Loucy (cell line): ENCODE results near the gene SH3RF3.

Source experiments
- EZH2phosphoT487 ChIP-seq: fragments of 200-600 bp; IDR thresholded peaks from 2 replicates; pipeline ENCODE4 v1.6.1; 2018; ENCODE audit warnings: antibody characterized with exemption, mild to moderate bottlenecking, moderate library complexity, borderline replicate concordance
- TF ChIP-seq, protein P1 (sequence below): fragments of 200-600 bp; sonication (generic); conservative IDR thresholded peaks from 2 replicates; pipeline ENCODE4 v1.5.1; 2014; ENCODE audit warnings: mild to moderate bottlenecking, antibody characterized with exemption, low read length

DNA sequence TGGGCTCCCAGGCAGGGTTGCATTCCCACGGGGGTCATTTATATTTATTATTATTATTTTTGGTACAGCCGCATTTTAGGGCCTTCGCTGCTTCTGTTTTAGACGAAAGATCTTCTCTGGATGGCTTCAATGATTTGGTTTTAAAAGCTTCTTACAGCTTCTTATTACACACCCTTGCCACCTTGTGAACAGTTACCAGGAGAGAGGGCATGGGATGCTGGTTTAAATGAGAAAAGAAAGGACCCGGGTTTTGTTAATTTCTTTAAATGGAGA is 1.7 kb downstream of the SH3RF3 start:
- TF ChIP-seq, protein P1, sequence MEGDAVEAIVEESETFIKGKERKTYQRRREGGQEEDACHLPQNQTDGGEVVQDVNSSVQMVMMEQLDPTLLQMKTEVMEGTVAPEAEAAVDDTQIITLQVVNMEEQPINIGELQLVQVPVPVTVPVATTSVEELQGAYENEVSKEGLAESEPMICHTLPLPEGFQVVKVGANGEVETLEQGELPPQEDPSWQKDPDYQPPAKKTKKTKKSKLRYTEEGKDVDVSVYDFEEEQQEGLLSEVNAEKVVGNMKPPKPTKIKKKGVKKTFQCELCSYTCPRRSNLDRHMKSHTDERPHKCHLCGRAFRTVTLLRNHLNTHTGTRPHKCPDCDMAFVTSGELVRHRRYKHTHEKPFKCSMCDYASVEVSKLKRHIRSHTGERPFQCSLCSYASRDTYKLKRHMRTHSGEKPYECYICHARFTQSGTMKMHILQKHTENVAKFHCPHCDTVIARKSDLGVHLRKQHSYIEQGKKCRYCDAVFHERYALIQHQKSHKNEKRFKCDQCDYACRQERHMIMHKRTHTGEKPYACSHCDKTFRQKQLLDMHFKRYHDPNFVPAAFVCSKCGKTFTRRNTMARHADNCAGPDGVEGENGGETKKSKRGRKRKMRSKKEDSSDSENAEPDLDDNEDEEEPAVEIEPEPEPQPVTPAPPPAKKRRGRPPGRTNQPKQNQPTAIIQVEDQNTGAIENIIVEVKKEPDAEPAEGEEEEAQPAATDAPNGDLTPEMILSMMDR: no peak
- TF ChIP-seq EZH2phosphoT487: no peak
